Effector memory CD4-positive, alpha-beta T cell (primary cell): ENCODE data around the gene MZT2A.
"Not testable (repeated sequence)": the region's sequence is repeated elsewhere in the genome, so short reads cannot be mapped to it uniquely, and the experiment has no call there.

Experiments used
- DNase-seq, 3 donors: peaks; one replicate each; pipeline ENCODE4 v3.0.0-alpha.2; 2020
- H3K27ac ChIP-seq: 2 replicates; pipeline ENCODE4 v1.7.0; 2013; ENCODE audit warnings: mild to moderate bottlenecking, low read length, moderate library complexity; ENCODE audit not compliant: insufficient read depth, poor library complexity, severe bottlenecking
- H3K27me3 ChIP-seq: replicated peaks from 2 replicates; pipeline ENCODE4 v1.7.0; 2013; ENCODE audit warnings: mild to moderate bottlenecking, low read length; ENCODE audit not compliant: insufficient read depth, control insufficient read depth, poor library complexity, severe bottlenecking
- H3K36me3 ChIP-seq: 2 replicates; pipeline ENCODE4 v1.7.0; 2013; ENCODE audit warnings: mild to moderate bottlenecking, low read length, moderate library complexity; ENCODE audit not compliant: control insufficient read depth, insufficient read depth
- H3K4me1 ChIP-seq: 2 replicates; pipeline ENCODE4 v1.7.0; 2013; ENCODE audit warnings: low read length, mild to moderate bottlenecking; ENCODE audit not compliant: control insufficient read depth, insufficient read depth, poor library complexity, severe bottlenecking
- H3K4me3 ChIP-seq: 2 replicates; pipeline ENCODE4 v1.7.0; 2013; ENCODE audit warnings: low read length, low read depth, mild to moderate bottlenecking; ENCODE audit not compliant: insufficient read depth, poor library complexity, severe bottlenecking
- H3K9me3 ChIP-seq: 2 replicates; pipeline ENCODE4 v1.7.0; 2013; ENCODE audit warnings: mild to moderate bottlenecking, low read length, moderate library complexity; ENCODE audit not compliant: control insufficient read depth

Gene MZT2A

GRCh38 chr2:131492418-131493198 lies 411 bp upstream of the MZT2A start:
- Histone ChIP-seq H3K36me3 (no peaks in the 10 kb centered on the region), H3K4me1 (peaks cover 23% of the 10 kb centered on the region), H3K27ac (peak overlapping the region; percentile 93), H3K4me3 (peak overlapping the region; percentile 89), H3K9me3 (no peaks in the 10 kb centered on the region), H3K27me3 (no peaks in the 10 kb centered on the region)
- DNase-seq = peak; percentile 87 to 90 (median 89)

- H3K9me3 ChIP-seq, H3K36me3 ChIP-seq, H3K27me3 ChIP-seq, DNase-seq: not testable (repeated sequence)
- Histone ChIP-seq H3K4me3 (peak overlapping the region; percentile 57), H3K4me1 (peaks cover 23% of the 10 kb centered on the region), H3K27ac (peak overlapping the region; percentile 48)
Observed at GRCh38 chr2:131491469-131491836, 744 bp downstream of the MZT2A start.

- not testable (repeated sequence) for H3K9me3 ChIP-seq, H3K27me3 ChIP-seq, H3K36me3 ChIP-seq
- peak overlapping the region; percentile 57 for H3K4me3 ChIP-seq
- H3K4me1 ChIP-seq = peaks cover 23% of the 10 kb centered on the region
- peak in 2 of 3 donors; percentile 6 to 9 for DNase-seq
- H3K27ac ChIP-seq = peak overlapping the region; percentile 48
Observed at GRCh38 chr2:131490616-131491468, 1.4 kb downstream of the MZT2A start.

GRCh38 chr2:131488306-131489205 lies 3.6 kb downstream of the MZT2A start:
- DNase-seq = no peak
- H3K4me1 ChIP-seq = peaks cover 12% of the 10 kb centered on the region
- H3K27ac ChIP-seq = no peak overlapping the region
- H3K4me3 ChIP-seq = no peak overlapping the region
- H3K36me3 ChIP-seq = no peaks in the 10 kb centered on the region
- no peaks in the 10 kb centered on the region for H3K27me3 ChIP-seq
- no peaks in the 10 kb centered on the region for H3K9me3 ChIP-seq

- H3K9me3 ChIP-seq, H3K27me3 ChIP-seq, H3K4me3 ChIP-seq, DNase-seq, H3K36me3 ChIP-seq, H3K27ac ChIP-seq: not testable (repeated sequence)
- peaks cover 11% of the 10 kb centered on the region for H3K4me1 ChIP-seq
Observed at GRCh38 chr2:131486201-131486902, 5.8 kb downstream of the MZT2A start.

GRCh38 chr2:131484906-131485460 lies 7.2 kb downstream of the MZT2A start:
- not testable (repeated sequence) for H3K36me3 ChIP-seq, H3K4me3 ChIP-seq, H3K27me3 ChIP-seq, H3K4me1 ChIP-seq, H3K27ac ChIP-seq, H3K9me3 ChIP-seq, DNase-seq

GRCh38 chr2:131483981-131484820 lies 8.0 kb downstream of the MZT2A start:
- not testable (repeated sequence) for H3K4me1 ChIP-seq, H3K9me3 ChIP-seq, H3K27me3 ChIP-seq, H3K27ac ChIP-seq, H3K4me3 ChIP-seq, H3K36me3 ChIP-seq, DNase-seq

GRCh38 chr2:131482506-131483155 lies 9.6 kb downstream of the MZT2A start:
- H3K9me3 ChIP-seq, H3K4me3 ChIP-seq, H3K36me3 ChIP-seq, H3K27ac ChIP-seq, H3K4me1 ChIP-seq, DNase-seq, H3K27me3 ChIP-seq: not testable (repeated sequence)
